CD4-positive, alpha-beta T cell (primary cell): ENCODE results near the gene EPB41L4B. TPM values are rescaled to one million over a fixed set of nuclear protein-coding genes. Genes with fewer than 3 reads are reported as not detected.
"Not testable (repeated sequence)": the region's sequence is repeated elsewhere in the genome, so short reads cannot be mapped to it uniquely, and the experiment has no call there.

Source experiments
- ATAC-seq: fragments of 200-7000 bp; cut with Tn5 transposase; one replicate; pipeline ENCODE4 v1.10.0; 2022; ENCODE audit warnings: mild to moderate bottlenecking; ENCODE audit not compliant: poor library complexity
- CTCF ChIA-PET: fragments of 350-600 bp; sonication (Branson Sonifier 250); formaldehyde crosslinking; loops from one replicate; lab custom pipeline; 2021; ENCODE audit warnings: antibody characterized with exemption, inconsistent platforms; lab: Charles Lee
- POLR2A ChIA-PET: fragments of 350-600 bp; sonication (Branson Sonifier 250); formaldehyde crosslinking; loops from one replicate; lab custom pipeline; 2021; ENCODE audit warnings: antibody characterized with exemption, inconsistent platforms; lab: Charles Lee
- DNase-seq, 14 experiments: peaks; one replicate each; pipeline ENCODE4 v3.0.0-alpha.2; 2013 to 2020; ENCODE audit warnings: mixed read lengths in 2 of 14
- H3K27ac ChIP-seq, 2 donors: one replicate each; pipeline versions ENCODE4 v1.5.1 to v1.7.0; 2013; ENCODE audit warnings: low read length in 2 of 2, low read depth in 1 of 2, mild to moderate bottlenecking in 1 of 2
- H3K27me3 ChIP-seq, 2 experiments: 1 replicate in 1 of 2; 2 replicates in 1 of 2; pipeline versions ENCODE4 v1.6.1 to v1.7.0; 2013; ENCODE audit warnings: low read length in 2 of 2, control low read depth in 1 of 2, mild to moderate bottlenecking in 1 of 2, moderate library complexity in 1 of 2; ENCODE audit not compliant: insufficient read depth in 2 of 2, control insufficient read depth in 1 of 2
- H3K36me3 ChIP-seq: one replicate; pipeline ENCODE4 v1.6.1; 2013; ENCODE audit warnings: low read length, control low read depth; ENCODE audit not compliant: insufficient read depth
- H3K4me1 ChIP-seq: one replicate; pipeline ENCODE4 v1.6.1; 2013; ENCODE audit warnings: low read length, control low read depth; ENCODE audit not compliant: insufficient read depth
- H3K4me3 ChIP-seq: one replicate; pipeline ENCODE4 v1.5.1; 2013; ENCODE audit warnings: mild to moderate bottlenecking, low read length, moderate library complexity
- H3K9me3 ChIP-seq, 2 experiments: 1 replicate in 1 of 2; 2 replicates in 1 of 2; pipeline versions ENCODE4 v1.6.1 to v1.7.0; 2013; ENCODE audit warnings: low read length in 2 of 2, mild to moderate bottlenecking in 2 of 2, control low read depth in 1 of 2, moderate library complexity in 1 of 2; ENCODE audit not compliant: control insufficient read depth in 1 of 2, insufficient read depth in 1 of 2
- H3K27ac Mint-ChIP-seq: one replicate; pipeline ENCODE4 v1.8.0; 2020; ENCODE audit warnings: mixed read lengths
- H3K27me3 Mint-ChIP-seq: one replicate; pipeline ENCODE4 v1.8.0; 2021; ENCODE audit warnings: mixed read lengths
- H3K36me3 Mint-ChIP-seq: one replicate; pipeline ENCODE4 v1.8.0; 2021; ENCODE audit warnings: low read depth, mixed read lengths
- H3K4me1 Mint-ChIP-seq: one replicate; pipeline ENCODE4 v1.8.0; 2021; ENCODE audit warnings: low read depth, mixed read lengths
- H3K4me3 Mint-ChIP-seq: one replicate; pipeline ENCODE4 v1.8.0; 2020; ENCODE audit warnings: mild to moderate bottlenecking, mixed read lengths
- H3K9me3 Mint-ChIP-seq: one replicate; pipeline ENCODE4 v1.8.0; 2020; ENCODE audit warnings: mixed read lengths
- CTCF ChIP-seq: fragments of 200-600 bp; IDR thresholded peaks from one replicate; pipeline ENCODE4 v1.8.0; 2022; ENCODE audit warnings: antibody characterized with exemption, mild to moderate bottlenecking
- intact Hi-C, 2 experiments: fragments of 100-400 bp; cut with DNase I in 1 of 2; cut with micrococcal nuclease in 1 of 2; formaldehyde crosslinking; loops; one replicate each; pipeline versions ENCODE4 v1.15.1 to v1.9.0; 2023 to 2025; cut with DNase I, micrococcal nuclease
- polyA plus RNA-seq, 2 donors: library from polyadenylated mRNA; unstranded; fragments of 120-200 nt; gene quantifications; one replicate each; pipeline ENCODE4 v1.2.1, GENCODE V29; 2013
- total RNA-seq, 174 experiments: library from RNA in 2 of 174; stranded (reverse) in 2 of 174; gene quantifications; one replicate each; pipeline ENCODE4 v1.2.3 and lab custom pipeline; 2021 to 2026

Gene EPB41L4B
- not detected for total RNA-seq
- not detected for polyA plus RNA-seq (2013, experiment 1 of 2)
- polyA plus RNA-seq (2013, experiment 2 of 2) = 0.18 TPM
- 0 to 1.0 (median 0.07) reads per million in 172 experiments for total RNA-seq (lab: John Stamatoyannopoulos, UW)

- Mint-ChIP-seq H3K4me3 (peak within 1 kb of the TSS; percentile 86), H3K4me1 (peaks cover 15% of the 10 kb centered on the region), H3K36me3 (no peaks in the 10 kb centered on the region), H3K27me3 (peaks cover 73% of the 10 kb centered on the region), H3K27ac (no peak within 1 kb of the TSS), H3K9me3 (no peaks in the 10 kb centered on the region)
- ChIA-PET POLR2A (no interaction called here), CTCF (no interaction called here)
- Histone ChIP-seq H3K4me1 (peaks cover 12% of the 10 kb centered on the region), H3K9me3 (peaks cover 0 to 8% of the 10 kb centered on the region in 2 experiments), H3K27ac (no peak within 1 kb of the TSS), H3K36me3 (no peaks in the 10 kb centered on the region), H3K4me3 (no peak within 1 kb of the TSS), H3K27me3 (peaks cover 42 to 49% of the 10 kb centered on the region in 2 experiments)
- DNase-seq (peak; percentile 77 to 89 (median 82)), ATAC-seq (peak; percentile 98)
- peak; percentile 73 for TF ChIP-seq CTCF
- intact Hi-C loops = loop anchor here (1.0 to 5.0 kb wide), 4 partner anchors 77 to 430 kb away; partner anchors contain the start of genes ABITRAM (in 1 of the 2) and ELP1 (in 1 of the 2)
Observed at GRCh38 chr9:109320742-109321448, at the start of gene EPB41L4B. TSS of gene EPB41L4B (minus strand) at chr9:109321059. CDS start at chr9:109320446, 613 bp downstream.

- peaks cover 4% of the 10 kb centered on the region in 2 experiments for H3K27me3 ChIP-seq
Observed at GRCh38 chr9:109369285-109369684, 48.4 kb upstream of the EPB41L4B start.

GRCh38 chr9:109360771-109361170, 39.9 kb upstream of the EPB41L4B start:
- TF ChIP-seq CTCF = no peak
- Histone ChIP-seq H3K4me3 (no peak overlapping the region), H3K4me1 (no peaks in the 10 kb centered on the region), H3K27me3 (peaks cover 0 to 4% of the 10 kb centered on the region in 2 experiments), H3K27ac (no peak overlapping the region), H3K9me3 (peaks cover 0 to 11% of the 10 kb centered on the region in 2 experiments), H3K36me3 (no peaks in the 10 kb centered on the region)
- no peaks in the 10 kb centered on the region for H3K4me1 Mint-ChIP-seq
- ChIA-PET CTCF (no interaction called here), POLR2A (no interaction called here)
- intact Hi-C loops = no loop called here
- H3K36me3 Mint-ChIP-seq = no peaks in the 10 kb centered on the region
- DNase-seq (no peak), ATAC-seq (no peak)
- H3K27ac Mint-ChIP-seq = no peak overlapping the region
- H3K27me3 Mint-ChIP-seq = peaks cover 30% of the 10 kb centered on the region
- no peaks in the 10 kb centered on the region for H3K9me3 Mint-ChIP-seq
- H3K4me3 Mint-ChIP-seq = no peak overlapping the region

More at GRCh38 chr9:109369285-109369684, 48.4 kb upstream of the EPB41L4B start:
- no peak for TF ChIP-seq CTCF
- DNase-seq = no peak
- H3K36me3 ChIP-seq = no peaks in the 10 kb centered on the region
- Mint-ChIP-seq H3K4me3 (no peak overlapping the region), H3K4me1 (no peaks in the 10 kb centered on the region), H3K27me3 (peaks cover 25% of the 10 kb centered on the region), H3K27ac (no peak overlapping the region), H3K36me3 (no peaks in the 10 kb centered on the region), H3K9me3 (peaks cover 2% of the 10 kb centered on the region)
- H3K9me3 ChIP-seq = peaks cover 0 to 8% of the 10 kb centered on the region in 2 experiments
- H3K4me3 ChIP-seq = no peak overlapping the region
- ATAC-seq = no peak
- intact Hi-C loops = no loop called here
- H3K27ac ChIP-seq = no peak overlapping the region
- ChIA-PET POLR2A (no interaction called here), CTCF (no interaction called here)
- H3K4me1 ChIP-seq = no peaks in the 10 kb centered on the region

GRCh38 chr9:109358968-109359603, 38.2 kb upstream of the EPB41L4B start:
- CTCF ChIA-PET = not testable (repeated sequence)

More at GRCh38 chr9:109358968-109359603, 38.2 kb upstream of the EPB41L4B start:
- POLR2A ChIA-PET, H3K36me3 ChIP-seq, H3K4me3 Mint-ChIP-seq, H3K27ac Mint-ChIP-seq, intact Hi-C loops, H3K27me3 ChIP-seq, H3K4me1 ChIP-seq, H3K27ac ChIP-seq, H3K4me1 Mint-ChIP-seq, H3K9me3 Mint-ChIP-seq, H3K4me3 ChIP-seq, H3K36me3 Mint-ChIP-seq, ATAC-seq, DNase-seq: not testable (repeated sequence)
- H3K9me3 ChIP-seq = peaks cover 0 to 14% of the 10 kb centered on the region in 2 experiments
- peaks cover 22% of the 10 kb centered on the region for H3K27me3 Mint-ChIP-seq
